Upper lobe of left lung (tissue), 4 donors: ENCODE results near the gene EPB41L3.

Experiments
- CTCF ChIP-seq, 6 experiments: fragments of 450-650 bp in 4 of 6; fragments of 200-600 bp in 2 of 6; sonication (generic) in 2 of 6; IDR thresholded peaks; one replicate each; pipeline ENCODE4 v1.5.1; 2016 to 2019; ENCODE audit warnings: antibody characterized with exemption in 6 of 6
- POLR2A ChIP-seq, 4 donors: fragments of 450-650 bp; IDR thresholded peaks; one replicate each; pipeline ENCODE4 v1.5.1; 2016 to 2017; ENCODE audit warnings: antibody characterized with exemption in 4 of 4, mild to moderate bottlenecking in 2 of 4
- POLR2AphosphoS5 ChIP-seq, 2 donors: sonication (generic); formaldehyde crosslinking; IDR thresholded peaks; one replicate each; pipeline ENCODE4 v1.5.1; 2017; ENCODE audit warnings: antibody characterized with exemption in 2 of 2

- TF ChIP-seq POLR2A (IDR thresholded peaks at IDR 0.05) (no peak), POLR2AphosphoS5 (IDR thresholded peaks at IDR 0.05) (no peak), CTCF (IDR thresholded peaks at IDR 0.05) (no peak)
Observed at GRCh38 chr18:5397102-5397501, 146.7 kb downstream of the EPB41L3 start.
